Glomerular visceral epithelial cell (primary cell): ENCODE results near the gene MT2A.
A peak's percentile ranks its signal among the peaks of the same experiment; 100 is the strongest.

Experiments
- DNase-seq: peaks from one replicate; pipeline ENCODE4 v3.0.0-alpha.2; 2016; ENCODE audit errors: extremely low spot score

MT2A gene

DNA sequence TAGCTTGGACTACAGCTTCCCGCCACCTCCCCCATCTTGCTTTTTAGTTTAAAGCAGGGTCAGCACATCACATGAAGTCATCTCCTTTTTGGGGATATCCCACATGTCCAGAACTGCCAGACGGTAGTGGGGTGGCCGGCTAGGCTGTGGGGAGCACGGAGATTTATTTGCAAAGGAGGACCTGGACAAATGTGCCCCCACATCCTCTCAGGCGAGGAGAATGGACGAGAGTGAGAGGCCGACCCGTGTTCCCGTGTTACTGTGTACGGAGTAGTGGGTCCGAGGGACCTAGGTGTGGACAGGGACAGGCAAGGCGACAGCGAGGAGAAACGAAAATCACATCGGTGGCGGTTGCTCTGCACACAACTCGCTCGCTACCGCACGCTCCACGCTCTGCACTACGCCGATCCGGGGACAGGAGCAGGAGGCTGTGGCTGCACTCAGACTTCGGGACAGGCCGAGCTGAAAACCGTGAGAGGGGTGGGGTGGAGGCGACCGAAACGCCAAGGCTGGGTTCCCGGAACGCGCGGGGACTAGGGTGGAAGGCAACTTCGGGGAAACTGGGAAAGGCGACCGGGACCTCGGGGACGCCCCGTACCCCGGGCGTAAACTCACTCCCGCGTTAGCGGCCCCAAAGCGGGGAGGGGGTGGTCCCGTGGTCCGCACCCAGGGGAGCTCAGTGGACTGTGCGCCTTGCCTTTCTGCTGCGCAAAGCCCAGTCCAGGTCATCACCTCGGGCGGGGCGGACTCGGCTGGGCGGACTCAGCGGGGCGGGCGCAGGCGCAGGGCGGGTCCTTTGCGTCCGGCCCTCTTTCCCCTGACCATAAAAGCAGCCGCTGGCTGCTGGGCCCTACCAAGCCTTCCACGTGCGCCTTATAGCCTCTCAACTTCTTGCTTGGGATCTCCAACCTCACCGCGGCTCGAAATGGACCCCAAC is 29.7 kb downstream of the MT2A start, which contains the start of gene MT1A:
Gene MT1A (plus strand): TSS at position 853 of the 937 bp plus-strand sequence. CDS start 73 bp downstream, at position 926.
- DNase-seq, result no peak

DNA sequence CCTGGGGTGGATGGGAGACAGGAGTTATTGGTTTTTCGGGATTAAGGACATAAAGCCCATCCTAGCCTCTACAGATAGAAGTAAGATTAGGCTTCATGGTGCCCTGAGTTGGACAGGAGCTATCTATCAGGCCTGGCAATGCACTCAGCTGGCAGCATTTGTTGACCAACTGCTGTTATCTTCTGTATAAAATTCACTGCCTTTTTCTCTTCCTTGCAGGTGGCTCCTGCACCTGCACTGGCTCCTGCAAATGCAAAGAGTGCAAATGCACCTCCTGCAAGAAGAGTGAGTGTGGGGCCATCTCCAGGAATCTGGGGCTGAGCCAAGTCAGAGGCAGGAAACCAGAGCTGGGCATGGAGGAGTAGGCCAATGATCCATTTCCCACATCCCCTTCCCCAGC is 30.7 kb downstream of the MT2A start:
- no peak for DNase-seq

GRCh38 chr16:56640076-56640475 is 31.7 kb downstream of the MT2A start:
- no peak for DNase-seq

DNA sequence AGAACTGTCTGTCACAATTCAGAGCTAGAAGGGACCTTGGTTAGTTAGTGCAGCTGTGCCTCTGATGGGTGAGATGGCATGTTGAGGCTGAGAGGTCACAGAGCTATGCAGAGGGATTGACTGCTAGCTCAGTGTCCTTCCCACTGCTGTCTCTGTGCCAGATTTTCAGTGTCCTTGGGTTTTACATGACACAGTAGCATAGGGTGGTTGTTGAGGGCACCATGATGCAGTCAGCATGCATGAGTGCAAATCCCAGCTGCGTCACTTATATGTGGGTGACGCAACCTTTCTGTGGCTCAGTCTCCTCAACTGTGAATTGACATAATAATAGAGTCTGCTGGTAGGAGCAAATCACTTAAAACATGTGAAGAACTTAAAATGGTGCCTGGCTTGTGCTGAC is 32.8 kb downstream of the MT2A start:
- no peak for DNase-seq

DNA sequence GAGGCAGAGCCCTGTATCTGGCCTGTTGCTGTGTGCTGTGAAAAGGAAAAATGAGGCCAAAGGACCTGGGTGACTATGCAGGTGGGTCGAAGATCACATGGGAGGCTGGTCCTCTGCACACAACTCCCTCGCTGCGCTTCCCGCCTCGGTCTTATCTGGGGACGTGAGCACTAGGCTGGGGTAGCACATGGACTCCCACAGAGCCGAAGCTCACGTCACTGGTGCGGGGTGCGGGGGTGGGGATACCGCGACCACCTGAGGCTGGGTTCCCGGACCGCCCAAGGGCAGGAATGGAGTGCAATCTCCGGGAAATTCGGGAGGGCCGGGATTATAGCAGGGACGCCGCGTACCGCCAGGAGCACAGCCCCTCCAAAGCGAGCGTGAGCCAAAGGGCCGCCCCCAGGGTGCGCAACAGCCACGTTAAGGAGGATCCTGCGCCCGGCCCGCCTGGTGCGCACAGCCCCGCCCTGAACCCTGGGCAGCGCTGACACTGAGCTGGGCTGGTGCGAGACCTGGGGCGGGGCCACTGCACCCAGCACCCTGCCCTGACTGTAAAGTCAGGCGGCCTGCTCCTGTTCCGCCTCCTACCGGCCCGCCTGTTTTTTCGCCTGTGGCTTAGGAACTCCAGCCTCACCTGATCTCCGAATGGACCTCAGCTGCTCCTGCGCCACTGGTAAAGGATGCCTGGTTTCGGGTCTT is 34.8 kb downstream of the MT2A start:
- peak; percentile 53 for DNase-seq

DNA sequence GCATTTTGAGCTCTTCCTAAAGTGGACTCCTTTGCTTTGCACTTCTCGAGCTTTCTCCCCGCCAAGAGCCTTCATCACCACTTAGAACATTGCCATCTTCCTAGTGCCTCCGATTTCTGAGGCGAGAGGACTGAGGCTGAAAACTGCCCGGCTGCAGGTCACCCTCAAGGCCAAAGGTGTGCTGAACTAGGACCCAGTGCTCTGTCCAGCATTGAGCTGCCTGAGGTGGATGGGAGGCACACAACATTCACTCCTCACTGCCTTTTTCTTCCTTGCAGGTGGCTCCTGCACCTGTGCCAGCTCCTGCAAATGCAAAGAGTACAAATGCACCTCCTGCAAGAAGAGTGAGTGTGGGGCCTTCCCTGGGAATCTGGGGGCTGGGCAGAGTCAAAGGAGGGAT is 35.4 kb downstream of the MT2A start:
- no peak for DNase-seq

DNA sequence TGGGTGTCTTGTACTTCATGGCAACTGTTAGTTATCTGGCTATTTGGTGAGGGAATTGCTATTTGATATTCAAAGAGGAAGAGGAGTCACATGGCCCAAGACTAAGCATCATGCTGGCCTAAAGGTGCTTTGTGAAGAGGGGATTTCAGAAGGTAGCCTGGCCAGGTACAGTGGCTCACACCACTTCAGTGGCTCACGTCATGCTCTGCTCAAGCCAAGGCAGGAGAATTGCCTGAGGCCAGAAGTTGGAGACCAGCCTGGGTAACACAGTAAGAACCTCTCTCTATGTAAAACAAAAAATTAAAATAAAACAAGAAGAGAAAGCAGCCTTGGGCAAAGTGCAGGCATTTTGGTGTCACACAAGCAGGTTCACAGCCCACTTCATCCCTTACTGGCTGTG is 36.9 kb downstream of the MT2A start:
- no peak for DNase-seq

DNA sequence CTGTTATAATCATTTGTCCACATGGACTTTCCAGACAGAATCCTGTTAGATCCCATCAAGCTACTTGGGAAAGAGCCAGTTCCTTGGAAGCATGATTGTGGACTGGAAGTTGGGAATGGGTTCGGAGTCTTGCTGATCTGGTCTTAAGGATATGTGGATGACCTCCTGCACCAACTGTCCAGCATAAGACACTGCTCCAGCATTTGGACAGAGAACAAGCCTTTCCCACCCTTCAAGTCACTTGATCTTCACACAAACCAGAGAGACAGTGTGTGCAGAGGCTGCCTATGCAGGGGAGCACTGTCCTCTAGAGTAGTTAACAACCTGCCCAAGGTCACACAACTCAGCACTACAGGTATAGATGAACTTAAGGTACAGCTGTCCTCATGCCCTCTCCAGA is 37.5 kb downstream of the MT2A start:
- DNase-seq, result no peak

DNA sequence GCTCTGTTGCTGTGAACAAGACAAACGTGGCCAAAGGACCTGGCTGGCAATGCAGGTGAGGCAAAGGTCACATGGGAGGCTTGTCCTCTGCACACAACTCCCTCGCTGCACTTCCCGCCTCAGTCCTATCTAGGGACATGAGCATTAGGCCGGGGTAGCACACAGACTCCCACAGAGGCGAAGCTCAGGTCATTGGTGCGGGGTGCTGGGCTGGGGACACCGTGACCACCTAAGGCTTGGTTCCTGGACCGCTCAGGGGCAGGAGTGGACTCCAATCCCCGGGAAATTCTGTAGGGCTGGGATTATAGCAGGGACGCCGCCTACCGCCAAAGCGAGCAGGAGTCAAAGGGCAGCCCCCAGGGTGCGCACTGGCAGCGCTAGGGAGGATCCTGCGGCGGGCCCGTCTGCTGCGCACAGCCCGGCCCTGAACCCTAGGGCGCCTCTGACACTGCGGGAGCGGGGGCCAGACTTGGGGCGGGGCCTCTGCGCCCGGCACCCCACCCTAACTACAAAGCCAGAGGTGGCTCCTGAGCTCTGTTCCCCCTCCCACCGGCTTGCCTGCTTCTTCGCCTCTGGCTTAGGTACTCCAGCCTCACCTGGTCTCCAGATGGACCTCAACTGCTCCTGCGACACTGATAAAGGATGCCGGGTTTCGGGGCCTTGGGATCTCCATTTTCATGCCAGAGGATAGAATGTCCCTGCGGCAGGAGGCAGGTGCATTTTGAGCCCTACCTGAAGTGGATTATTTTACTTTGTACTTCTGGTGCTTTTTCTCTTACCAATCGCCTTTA is 39.5 kb downstream of the MT2A start:
- DNase-seq, result no peak

DNA sequence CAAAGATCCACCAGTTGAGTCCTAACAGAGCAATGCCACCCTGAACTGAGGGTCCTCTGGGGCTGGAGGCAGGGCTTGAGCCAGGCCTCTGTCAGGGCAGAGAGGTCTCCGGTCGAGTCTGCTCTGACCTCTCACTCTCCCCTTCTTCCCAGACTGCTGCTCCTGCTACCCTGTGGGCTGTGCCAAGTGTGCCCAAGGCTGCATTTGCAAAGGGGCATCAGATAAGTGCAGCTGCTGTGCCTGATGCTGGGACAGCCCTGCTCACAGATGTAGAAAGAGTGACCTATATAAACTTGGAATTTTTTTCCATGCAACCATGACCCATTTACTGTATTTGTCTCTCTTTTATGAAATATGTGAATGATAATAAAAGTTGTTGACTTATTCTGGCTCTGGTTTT is 40.9 kb downstream of the MT2A start:
- DNase-seq, result no peak

DNA sequence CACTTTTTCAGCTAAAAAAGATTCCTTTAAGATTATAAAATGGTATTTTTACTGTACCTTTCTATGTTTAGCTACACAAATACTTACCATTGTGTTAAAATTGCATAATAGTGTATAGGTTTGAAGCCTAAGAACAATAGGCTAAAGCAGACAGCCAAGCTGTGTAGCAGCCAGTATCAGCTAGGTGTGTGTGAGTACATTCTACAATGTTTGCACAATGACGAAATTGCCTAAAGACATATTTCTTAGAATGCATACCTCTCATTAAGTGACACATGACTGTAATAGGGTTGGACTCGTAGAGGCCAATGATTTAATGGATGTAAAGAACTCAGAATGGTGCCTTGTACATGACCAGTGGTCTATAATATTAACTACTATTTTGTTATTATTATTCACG is 41.4 kb downstream of the MT2A start:
- no peak for DNase-seq

DNA sequence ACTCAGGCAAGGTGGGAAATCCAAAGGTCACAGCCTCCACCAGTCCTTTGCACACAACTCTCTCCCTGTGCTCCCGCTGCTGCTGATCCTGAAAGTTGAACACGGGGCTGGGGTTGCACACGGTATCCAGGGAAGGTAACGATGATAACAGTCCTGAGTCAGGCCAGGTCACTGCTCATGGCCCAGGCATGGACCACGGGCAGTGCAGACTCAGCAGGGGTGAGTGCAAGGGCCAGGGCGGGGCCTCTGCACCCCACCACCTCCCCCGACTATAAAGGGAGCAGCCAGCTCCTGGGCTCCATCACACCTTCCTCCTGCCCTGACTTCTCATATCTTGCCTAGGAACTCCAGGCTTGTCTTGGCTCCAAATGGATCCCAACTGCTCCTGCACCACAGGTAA is 43.2 kb downstream of the MT2A start, which contains the start of gene MT1B:
Gene MT1B (plus strand): TSS at position 301 of the 400 bp plus-strand sequence. CDS start 68 bp downstream, at position 369.
- DNase-seq, result no peak

DNA sequence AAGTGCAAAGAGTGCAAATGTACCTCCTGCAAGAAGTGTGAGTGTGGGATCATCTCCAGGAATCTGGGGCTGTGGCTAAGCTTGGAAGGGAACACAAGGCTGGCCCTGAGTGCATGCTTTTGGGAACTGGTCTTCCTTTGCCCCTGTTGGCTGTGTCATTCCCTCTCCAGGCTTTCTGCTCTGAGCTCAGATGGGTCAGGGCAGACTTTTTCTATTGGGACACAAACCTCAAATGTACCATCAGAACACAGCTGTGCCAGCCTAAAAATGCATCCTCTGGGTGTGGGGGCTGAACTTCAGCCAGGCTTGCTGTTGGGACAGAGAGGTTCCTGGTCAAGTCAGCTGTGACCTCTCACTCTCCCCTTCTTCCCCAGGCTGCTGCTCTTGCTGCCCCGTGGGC is 44.2 kb downstream of the MT2A start:
- DNase-seq, result no peak

DNA sequence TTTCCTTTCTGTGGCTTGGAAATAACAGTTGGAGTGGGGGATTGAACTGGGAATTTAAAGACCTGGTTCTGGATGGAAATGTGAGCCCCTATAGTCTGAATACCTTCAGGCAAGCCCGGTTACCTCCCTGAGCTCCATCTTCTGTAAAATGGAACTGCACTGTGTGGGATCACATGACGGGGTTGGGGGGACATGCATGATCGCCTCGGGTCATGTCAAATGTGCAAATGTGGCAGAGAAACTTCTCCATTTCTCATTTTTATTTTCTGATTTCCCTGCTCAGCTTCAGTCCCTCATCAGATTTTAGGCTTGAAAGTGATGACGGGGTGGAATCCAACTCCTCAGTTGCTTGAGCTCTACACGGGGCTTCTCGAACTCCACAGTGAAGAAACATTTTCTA is 44.8 kb downstream of the MT2A start:
- DNase-seq, result no peak

- peak; percentile 83 for DNase-seq
Observed at GRCh38 chr16:56657555-56658326, 49.4 kb downstream of the MT2A start, which contains the start of gene MT1F. TSS of gene MT1F (plus strand) at chr16:56657959. CDS start at chr16:56658059, 100 bp downstream.

- DNase-seq, result no peak
Observed at GRCh38 chr16:56658327-56658875, 50.0 kb downstream of the MT2A start.
